Measurements from ENCODE around the gene ABCA7. TPM values are rescaled to one million over a fixed set of nuclear protein-coding genes. Genes with fewer than 3 reads are reported as not detected.

The ABCA7 gene
- total and polyA plus RNA-seq, 2 of the 13 experiments (the other 11 are each of a cell fraction or from before 2014, with no cell fraction given), result 4.4 to 32.4 TPM

GRCh38 chr19:1050989-1051788, 11.3 kb downstream of the ABCA7 start (continued):
- TF ChIP-seq ZNF740 (CRISPR knock-in tag; IDR thresholded peaks at IDR 0.05) (no peak), SRSF1 (optimal IDR thresholded peaks at IDR 0.05; ENCODE audit: low read depth, low read length) (no peak), NFYC (CRISPR knock-in tag; IDR thresholded peaks at IDR 0.05) (no peak), SOX13 (IDR thresholded peaks at IDR 0.05) (no peak), SOX13 (CRISPR knock-in tag; conservative IDR thresholded peaks at IDR 0.05 in 1 of 2, IDR thresholded peaks at IDR 0.05 in 1 of 2) (peak in 1 of 2 experiments; percentile 15; a peak in 1 of 4 replicates), KLF15 (CRISPR knock-in tag; IDR thresholded peaks at IDR 0.05; ENCODE audit: borderline replicate concordance) (0 out of 2 replicates have a peak, but pooled peaks have one; percentile 24), ATF3 (CRISPR knock-in tag; IDR thresholded peaks at IDR 0.05) (0 out of 2 replicates have a peak, but pooled peaks have one; percentile 4), PRDM4 (CRISPR knock-in tag; IDR thresholded peaks at IDR 0.05; ENCODE audit: borderline replicate concordance) (0 out of 2 replicates have a peak, but pooled peaks have one; percentile 57), DDIT3 (CRISPR knock-in tag; IDR thresholded peaks at IDR 0.05) (no peak), ZNF7 (CRISPR knock-in tag; IDR thresholded peaks at IDR 0.05) (no peak), SSRP1 (CRISPR knock-in tag; IDR thresholded peaks at IDR 0.05) (peak; percentile 58; the same call in 1 of the 2 replicates), FIP1L1 (IDR thresholded peaks at IDR 0.05; ENCODE audit: borderline replicate concordance, insufficient read depth, low read depth, low read length) (no peak), ERF (CRISPR knock-in tag; IDR thresholded peaks at IDR 0.05) (peak; percentile 46), ZNF292 (CRISPR knock-in tag; IDR thresholded peaks at IDR 0.05; ENCODE audit: borderline replicate concordance, low read depth) (0 out of 2 replicates have a peak, but pooled peaks have one; percentile 48), TRIM24 (CRISPR knock-in tag; IDR thresholded peaks at IDR 0.05) (no peak), ZNF784 (CRISPR knock-in tag; IDR thresholded peaks at IDR 0.05; ENCODE audit: borderline replicate concordance) (no peak), ZNF30 (CRISPR knock-in tag; IDR thresholded peaks at IDR 0.05) (peak; percentile 48; the same call in 1 of the 2 replicates), PAXIP1 (CRISPR knock-in tag; conservative IDR thresholded peaks at IDR 0.05) (peak; percentile 37), HOXA5 (CRISPR knock-in tag; IDR thresholded peaks at IDR 0.05) (no peak), NONO (IDR thresholded peaks at IDR 0.05) (no peak), NONO (CRISPR knock-in tag; conservative IDR thresholded peaks at IDR 0.05) (peak; percentile 66; the same call in 1 of the 2 replicates)

Measured in HepG2 (cell line).